ENCODE measurements around the gene CCDC158.

- TF ChIP-seq POLR2A (IDR thresholded peaks at IDR 0.05; ENCODE audit: low read depth, low read length) (no peak), RAD21 (IDR thresholded peaks at IDR 0.05; ENCODE audit: low read length) (no peak), BHLHE40 (IDR thresholded peaks at IDR 0.05; ENCODE audit: low read depth, low read length) (no peak), RFX5 (IDR thresholded peaks at IDR 0.05; ENCODE audit: low read depth, low read length) (no peak), FOS (IDR thresholded peaks at IDR 0.05; ENCODE audit: low read depth, low read length) (no peak), MAZ (IDR thresholded peaks at IDR 0.05; ENCODE audit: borderline replicate concordance, low read depth, low read length) (no peak), MAFK (IDR thresholded peaks at IDR 0.05; ENCODE audit: low read depth, low read length) (peak; percentile 94), SMC3 (IDR thresholded peaks at IDR 0.05; ENCODE audit: low read depth, low read length) (no peak), MXI1 (IDR thresholded peaks at IDR 0.05; ENCODE audit: borderline replicate concordance, low read depth, low read length) (no peak), CEBPB (IDR thresholded peaks at IDR 0.05; ENCODE audit: low read depth, low read length) (no peak)
- TF ChIP-seq, protein P1, sequence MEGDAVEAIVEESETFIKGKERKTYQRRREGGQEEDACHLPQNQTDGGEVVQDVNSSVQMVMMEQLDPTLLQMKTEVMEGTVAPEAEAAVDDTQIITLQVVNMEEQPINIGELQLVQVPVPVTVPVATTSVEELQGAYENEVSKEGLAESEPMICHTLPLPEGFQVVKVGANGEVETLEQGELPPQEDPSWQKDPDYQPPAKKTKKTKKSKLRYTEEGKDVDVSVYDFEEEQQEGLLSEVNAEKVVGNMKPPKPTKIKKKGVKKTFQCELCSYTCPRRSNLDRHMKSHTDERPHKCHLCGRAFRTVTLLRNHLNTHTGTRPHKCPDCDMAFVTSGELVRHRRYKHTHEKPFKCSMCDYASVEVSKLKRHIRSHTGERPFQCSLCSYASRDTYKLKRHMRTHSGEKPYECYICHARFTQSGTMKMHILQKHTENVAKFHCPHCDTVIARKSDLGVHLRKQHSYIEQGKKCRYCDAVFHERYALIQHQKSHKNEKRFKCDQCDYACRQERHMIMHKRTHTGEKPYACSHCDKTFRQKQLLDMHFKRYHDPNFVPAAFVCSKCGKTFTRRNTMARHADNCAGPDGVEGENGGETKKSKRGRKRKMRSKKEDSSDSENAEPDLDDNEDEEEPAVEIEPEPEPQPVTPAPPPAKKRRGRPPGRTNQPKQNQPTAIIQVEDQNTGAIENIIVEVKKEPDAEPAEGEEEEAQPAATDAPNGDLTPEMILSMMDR (conservative IDR thresholded peaks at IDR 0.05; ENCODE audit: low read depth, low read length), result no peak
- TF ChIP-seq, protein P2, sequence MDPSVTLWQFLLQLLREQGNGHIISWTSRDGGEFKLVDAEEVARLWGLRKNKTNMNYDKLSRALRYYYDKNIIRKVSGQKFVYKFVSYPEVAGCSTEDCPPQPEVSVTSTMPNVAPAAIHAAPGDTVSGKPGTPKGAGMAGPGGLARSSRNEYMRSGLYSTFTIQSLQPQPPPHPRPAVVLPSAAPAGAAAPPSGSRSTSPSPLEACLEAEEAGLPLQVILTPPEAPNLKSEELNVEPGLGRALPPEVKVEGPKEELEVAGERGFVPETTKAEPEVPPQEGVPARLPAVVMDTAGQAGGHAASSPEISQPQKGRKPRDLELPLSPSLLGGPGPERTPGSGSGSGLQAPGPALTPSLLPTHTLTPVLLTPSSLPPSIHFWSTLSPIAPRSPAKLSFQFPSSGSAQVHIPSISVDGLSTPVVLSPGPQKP (IDR thresholded peaks at IDR 0.05; ENCODE audit: borderline replicate concordance, low read depth, low read length), result no peak
- TF ChIP-seq, protein P3, sequence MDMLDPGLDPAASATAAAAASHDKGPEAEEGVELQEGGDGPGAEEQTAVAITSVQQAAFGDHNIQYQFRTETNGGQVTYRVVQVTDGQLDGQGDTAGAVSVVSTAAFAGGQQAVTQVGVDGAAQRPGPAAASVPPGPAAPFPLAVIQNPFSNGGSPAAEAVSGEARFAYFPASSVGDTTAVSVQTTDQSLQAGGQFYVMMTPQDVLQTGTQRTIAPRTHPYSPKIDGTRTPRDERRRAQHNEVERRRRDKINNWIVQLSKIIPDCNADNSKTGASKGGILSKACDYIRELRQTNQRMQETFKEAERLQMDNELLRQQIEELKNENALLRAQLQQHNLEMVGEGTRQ (IDR thresholded peaks at IDR 0.05; ENCODE audit: low read depth, low read length), result no peak
These were observed 149.7 kb downstream of the CCDC158 start for GRCh38 chr4:76271248-76271647.
